ENCODE data around the gene SWI5.
"Not testable (repeated sequence)": the region's sequence is repeated elsewhere in the genome, so short reads cannot be mapped to it uniquely, and the experiment has no call there.

SWI5 gene

DNA sequence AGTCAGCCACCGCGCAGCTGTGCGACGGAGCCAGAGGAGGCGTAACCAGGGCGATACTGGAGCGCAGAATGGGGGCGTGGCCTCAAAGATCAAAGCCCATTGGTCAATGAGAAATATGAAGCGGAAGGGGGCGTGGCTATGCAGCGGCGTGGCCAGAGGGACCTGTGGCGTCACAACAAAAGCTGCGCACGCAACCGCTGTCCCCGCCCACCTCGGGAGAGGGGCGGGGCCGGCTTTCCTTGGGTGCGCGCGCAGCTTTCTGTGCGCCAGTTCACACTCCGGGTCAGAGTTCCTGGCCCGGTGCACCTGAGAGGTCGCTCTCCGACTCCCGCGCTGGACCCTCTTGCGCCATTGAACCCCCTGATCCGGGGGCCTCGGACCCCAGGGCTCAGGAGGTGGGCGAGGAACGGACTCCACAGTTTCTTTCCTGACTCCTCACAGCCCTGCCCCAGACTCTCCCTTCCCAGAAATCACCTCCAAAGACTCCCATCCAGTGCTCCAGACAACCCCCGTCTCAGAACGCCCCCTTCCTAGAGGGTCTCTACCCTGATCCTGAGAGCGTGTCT is at the start of gene SWI5:
Gene SWI5, plus strand, starts transcription at position 269 of the 566 bp plus-strand sequence.
- DNase-seq: peak; percentile 96 to 100 (median 99)

DNA sequence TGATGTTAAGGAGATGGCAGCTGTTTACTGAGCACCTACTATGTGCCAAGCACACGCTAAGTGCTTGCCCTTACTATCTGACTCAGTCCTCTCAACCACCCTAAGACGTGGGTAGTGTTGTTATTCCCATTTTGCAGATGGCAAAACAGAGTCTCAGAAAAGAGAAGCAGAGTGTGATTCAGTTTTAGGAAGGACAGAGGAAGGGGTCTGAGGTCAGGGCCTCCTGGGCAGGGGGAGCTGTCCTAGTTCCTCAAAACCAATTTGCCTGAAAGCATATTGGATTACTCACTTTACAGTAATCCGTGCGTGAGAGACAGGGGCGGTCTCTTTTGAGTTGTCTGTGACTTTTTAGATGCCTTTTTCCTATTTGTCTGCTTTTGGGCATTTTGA is 49.7 kb upstream of the SWI5 start:
- DNase-seq: no peak

DNA sequence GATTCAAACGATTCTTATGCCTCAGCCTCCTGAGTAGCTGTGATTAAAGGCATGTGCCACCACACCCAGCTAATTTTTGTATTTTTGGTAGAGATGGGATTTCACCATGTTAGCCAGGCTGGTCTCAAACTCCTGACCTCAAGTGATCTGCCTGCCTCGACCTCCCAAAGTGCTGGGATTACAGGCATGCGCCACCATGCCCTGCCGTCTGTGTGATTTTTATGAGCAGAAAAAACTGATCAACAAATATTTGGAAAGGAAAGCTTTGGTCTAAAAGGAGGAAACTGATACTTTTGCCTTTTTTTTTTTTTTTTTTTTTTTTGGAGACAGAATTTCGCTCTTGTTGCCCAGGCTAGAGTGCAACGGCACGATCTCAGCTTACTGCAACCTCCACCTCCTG is 45.2 kb upstream of the SWI5 start:
- DNase-seq: not testable (repeated sequence)

DNA sequence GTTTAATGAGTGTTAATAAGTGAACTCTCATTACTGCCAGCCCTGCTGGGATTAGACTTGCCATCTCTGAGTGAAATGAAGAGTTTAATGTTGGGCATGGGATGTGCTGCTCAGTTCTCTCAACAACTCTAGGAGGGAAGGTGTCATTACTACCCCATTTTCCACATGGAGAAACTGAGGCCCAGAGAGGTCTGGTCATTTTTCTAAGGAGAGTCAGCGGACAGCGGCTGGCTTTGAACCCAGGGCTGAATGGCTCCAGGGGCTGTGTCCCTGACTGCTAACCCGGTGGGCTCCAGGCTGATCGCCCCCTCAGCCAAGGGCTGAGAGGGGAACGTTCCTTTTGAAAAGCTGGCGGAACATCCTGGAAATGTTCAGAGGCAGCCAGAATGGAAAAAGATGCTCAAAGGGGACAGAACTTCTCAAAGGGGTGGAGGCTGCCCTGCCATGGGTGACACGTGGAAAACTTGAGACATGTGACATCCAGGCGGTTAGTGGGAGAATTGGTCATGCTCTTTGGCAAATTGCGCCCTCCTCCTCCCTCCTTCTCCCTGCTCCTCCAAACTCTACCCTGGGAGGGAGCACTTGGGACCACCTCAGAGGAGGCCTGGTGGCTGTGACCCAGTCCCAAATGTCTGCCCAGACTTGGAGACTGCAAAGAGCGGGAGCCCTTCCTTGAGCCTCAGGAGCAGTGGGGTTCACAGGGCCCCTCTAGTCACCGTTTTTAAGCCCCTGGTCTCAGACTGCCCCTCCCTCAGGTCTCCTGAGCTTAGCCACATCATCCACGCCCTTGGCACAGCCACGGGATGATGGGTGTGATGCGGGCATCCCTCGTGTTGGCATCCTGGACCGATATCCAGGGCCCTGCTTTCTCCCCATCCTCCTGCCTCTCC is 44.2 kb upstream of the SWI5 start:
- DNase-seq: no peak

DNA sequence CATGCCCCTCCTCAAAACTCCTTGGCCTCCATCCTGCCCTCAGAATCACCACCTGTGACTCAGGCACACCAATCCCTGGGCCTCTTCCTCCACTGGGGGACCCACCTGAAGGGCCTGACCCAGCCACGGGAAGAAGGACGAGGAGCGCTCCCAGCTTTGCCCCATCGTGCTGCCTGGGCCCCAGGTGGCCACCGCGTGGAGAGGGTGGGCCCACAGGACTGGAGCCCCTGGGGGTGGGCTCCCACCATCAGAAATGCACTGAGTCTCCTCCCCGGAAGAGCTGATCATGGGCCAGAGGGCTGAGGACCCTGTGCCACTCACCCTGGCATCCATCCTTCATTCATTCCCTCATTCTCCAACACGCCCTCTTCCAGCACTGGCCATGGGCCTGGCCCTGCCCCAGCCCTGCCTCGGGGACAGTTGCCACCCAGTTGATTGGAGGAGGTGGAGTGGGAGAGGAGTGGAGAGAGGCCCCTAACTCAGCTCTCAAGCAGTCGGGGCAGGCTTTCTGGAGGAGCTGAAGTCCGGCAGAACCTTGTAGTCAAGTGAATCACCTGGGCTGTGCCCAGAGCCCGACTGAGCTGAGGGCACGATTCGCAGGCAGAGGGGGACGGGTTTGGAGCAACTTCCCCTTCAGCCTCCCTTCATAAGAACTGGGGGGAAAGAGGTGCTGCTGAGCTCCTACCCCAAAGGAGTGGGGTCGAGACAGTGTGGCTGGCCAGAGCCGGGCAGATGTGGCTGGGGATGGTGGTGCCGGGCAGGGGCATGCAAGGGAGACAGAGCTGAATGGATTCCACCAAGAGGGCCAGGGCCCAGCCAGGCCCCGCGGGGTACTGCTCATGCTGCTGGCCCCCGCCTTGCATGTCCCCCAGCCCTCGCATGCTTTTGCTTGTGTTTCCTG is 43.3 kb upstream of the SWI5 start:
- DNase-seq: no peak

DNA sequence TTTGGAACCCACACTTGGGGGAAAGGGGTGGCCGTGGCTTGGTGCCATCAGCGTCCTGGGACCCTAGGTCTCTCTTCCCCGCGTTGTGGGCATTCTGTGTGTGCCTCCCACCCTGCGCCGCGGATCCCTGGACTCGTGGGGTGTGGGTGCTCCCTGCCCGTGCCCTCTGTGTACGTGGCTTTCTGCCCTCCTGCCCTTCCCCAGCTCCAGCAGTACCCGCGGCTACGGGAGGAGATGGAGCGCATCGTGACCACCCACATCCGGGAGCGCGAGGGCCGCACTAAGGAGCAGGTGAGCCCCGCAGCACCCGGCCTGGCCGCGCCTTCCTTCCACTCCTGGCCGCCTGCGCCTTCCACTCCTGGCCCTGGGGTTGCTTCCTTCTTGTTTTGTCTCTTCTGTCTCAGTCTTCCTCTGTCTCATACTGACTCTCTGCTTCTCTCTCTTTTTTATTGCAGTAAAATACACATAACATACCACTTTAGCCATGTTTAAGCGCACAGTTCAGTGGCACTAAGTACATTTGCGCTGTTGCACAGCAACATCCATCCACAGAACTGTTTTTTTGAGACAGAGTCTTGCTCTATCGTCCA is 42.2 kb upstream of the SWI5 start:
- no peak for DNase-seq

DNA sequence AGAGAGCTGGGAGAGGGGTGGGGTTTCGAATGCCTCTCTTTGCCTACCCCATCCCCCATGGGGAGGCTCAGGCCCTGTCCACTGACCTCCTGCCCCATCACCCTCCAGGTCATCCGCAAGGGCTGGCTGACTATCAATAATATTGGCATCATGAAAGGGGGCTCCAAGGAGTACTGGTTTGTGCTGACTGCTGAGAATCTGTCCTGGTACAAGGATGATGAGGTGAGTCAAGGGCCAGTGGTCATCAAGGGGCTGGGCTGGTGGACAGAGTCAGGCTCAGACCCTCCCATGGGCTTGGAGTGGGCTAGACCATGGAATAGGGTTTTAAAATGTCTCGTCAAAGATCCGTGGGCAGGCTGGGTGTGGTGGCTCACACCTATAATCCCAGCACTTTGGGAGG is 34.0 kb upstream of the SWI5 start:
- no peak for DNase-seq

DNA sequence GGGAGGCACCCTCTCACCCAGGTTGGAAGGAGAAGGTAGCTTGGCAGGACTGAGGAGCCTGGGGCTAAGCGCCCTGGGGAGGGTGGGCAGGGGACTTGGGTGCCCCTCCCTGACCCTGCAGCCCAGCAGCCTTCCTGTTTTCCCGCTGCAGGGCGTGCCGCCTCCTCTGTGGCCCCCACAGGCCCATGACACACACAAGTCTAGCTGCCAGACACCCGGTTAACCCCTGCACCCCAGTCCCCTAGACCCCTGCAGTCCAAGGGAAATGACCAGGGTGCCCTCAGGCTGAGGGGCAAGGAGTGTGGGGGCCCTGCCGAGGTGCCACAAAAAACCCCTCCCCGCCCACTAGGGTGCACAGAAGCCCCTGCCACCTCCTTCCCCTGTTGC is 33.3 kb upstream of the SWI5 start:
- no peak for DNase-seq

DNA sequence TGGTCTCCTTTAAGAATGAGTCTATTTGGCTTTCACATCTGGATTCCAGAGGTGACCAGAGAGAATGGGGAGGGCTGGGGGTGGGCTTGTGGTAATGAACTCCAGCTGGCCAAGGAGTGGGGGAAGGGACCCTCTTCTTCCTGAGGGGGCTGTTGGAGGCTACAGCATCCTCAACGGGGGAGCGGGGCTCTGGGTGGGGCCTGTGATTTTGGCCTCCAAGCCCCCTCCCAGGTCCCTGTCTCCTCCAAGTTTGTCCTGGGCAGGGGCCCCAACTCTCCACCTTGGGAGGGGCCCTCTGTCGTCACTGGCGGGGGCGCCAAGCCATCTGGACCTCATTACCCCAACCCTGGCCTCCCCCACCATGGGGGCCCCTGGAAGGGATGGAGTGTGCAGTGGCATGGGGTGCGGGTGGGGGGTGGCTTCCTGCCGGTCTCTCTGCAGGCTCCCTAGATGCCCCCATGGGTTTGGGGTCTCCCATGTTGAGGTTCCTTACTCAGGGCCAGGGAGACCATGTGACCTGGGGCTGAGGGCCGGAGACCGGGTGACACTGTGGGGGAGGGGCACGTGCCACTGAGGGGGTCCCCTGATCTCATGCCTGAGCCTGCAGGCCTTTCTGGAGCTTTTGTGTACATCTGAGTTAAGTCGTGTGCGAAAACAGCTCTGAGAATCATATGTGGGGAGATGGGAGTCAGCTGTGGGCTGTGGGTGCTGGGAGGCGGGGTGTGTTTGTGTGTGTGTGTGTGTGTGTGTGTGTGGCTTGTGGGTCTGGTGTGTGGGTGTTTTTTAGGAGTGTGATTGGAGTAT is 32.7 kb upstream of the SWI5 start:
- no peak for DNase-seq

DNA sequence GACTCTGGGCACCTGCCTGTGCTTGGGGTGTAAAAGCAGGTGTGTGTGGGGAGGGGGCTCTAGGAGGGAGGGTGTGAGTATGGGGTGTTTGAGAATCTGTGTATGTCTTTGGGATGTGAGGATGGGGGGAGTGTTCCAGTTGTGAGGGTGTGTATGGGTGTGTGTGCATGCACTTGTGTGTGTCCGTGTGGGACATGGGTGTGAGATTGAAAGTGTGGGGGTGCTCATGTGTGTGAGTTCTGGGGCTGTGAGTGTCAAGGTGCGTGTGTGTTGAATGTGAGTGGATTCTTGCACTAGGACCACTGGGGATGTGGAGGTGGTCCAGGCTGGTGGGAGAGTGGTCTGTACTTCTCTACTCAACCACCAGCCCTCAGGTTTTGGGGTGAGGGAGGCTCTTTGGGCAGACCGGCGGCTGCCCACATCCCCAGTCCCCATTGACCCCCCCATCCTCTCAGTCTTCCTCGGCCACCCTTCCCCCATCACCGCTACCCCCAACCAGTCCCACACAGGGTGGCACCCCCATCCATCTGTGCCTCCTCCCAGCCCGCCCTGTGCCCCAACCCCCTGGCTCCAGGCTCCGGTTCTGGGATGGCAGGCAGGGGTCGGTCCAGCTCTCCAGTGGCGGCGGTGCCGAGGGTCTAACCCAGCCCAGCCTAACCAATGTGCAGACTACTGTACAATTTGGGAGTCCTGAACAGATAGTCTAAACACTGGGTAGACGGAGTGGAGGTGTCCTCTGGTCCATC is 31.8 kb upstream of the SWI5 start:
- DNase-seq: no peak

DNA sequence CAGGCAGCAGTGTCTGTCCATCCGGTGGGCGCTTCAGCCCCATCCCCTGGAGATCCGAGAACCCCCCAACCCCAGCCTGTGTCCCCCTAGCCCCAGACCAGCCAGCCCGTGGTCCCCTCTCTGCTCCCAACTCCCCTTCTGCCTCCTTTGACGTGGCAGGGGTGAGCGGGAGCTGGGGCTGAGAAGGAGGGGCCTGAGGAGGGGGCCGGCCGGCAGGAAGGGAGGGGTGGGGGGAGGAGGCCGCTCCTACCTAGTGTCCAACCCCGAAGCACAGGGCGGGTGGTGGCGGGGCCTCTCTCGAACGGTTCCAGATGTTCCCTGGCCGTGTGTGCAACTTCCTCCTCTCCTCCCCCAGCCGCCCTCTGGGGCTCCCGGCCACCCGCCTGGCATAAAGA is 31.2 kb upstream of the SWI5 start:
- DNase-seq: no peak

DNA sequence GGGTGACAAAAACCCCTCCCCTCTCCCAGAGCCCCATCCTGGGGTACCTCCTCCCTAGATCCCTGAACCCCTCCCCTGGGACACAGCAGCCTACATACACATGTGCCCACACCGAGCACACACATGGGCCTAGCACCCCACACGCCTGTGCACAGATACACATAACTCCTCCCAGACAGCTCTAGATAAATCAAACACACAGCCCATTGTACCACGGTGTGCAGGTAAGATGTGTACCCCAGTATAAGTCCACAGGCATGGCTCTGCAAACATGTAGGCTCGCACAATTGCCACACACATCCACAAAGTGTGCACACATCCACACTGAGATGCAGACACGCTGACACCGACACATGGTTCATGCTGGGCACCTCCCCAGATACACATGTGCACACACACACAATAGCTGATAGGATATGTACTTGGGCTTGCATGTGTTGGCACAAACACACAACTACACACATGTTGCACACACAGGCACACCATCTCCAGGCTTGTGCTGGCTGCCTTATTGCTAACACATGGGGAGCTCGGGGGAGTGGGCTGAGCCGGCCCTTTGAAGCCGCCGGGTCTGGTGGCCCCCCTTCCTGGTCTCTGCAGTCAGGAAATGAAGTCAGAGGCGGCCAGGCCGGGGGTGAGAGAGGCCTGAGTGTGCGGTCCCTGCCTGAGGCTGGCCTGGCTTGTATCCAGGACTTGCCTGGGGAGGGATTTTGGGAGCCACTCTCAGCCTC is 30.5 kb upstream of the SWI5 start:
- no peak for DNase-seq

DNA sequence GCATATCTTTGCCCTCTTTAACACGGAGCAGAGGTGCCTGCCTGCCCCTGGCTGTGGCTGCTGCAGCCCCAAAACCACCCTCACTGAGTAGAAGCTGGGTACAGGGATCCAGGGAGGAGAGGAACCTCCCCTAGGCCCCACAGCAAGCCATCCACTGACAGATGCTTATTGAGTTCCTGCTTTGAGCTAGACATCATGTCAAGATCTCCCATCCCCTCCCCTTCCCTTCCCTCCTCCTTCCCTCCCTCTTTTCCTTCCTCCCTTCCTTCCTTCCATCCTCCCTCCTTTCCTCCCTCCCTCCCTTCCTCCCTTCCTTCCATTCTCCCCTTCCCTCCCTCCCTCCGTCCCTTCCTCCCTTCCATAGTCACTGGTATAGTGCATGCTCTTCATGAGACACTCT is 29.6 kb upstream of the SWI5 start:
- no peak for DNase-seq

DNA sequence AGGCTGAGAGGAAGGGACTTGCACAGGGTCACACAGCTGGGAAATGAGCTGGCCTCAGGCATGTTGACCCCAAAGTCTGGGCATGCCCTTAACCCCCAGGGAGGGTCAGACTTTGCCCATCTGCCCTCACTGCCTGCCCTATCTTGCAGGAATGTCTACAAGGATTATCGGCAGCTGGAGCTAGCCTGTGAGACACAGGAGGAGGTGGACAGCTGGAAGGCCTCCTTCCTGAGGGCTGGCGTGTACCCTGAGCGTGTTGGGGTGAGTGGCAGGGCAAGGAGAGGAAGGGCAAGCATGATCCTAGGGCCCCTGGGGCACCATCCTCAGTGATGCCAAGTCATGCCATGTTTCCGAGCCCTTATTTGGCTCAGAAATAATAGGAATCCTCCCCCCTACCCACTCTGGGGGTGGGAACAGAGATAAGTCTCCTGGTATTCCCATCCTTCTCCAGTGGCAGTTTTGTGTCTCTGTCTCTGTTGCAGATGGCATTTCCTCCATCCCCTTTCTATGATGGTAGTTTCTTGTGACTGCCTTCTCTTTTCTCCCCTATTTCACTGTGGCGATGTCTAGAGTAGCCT is 28.8 kb upstream of the SWI5 start:
- DNase-seq: no peak

DNA sequence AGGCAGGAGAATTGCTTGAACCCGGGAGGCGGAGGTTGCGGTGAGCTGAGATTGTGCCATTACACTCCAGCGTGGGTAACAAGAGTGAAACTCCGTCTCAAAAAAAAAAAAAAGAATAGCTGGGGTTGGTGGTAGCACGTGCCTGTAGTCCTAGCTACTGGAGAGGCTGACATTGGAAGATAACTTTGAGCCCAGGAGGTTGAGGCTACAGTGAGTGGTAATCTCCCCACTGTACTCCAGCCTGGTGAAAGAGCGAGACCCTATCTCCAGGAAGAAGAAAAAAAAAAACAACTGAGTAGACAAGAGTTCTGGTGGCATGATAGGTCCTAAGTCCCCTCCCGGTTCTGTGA is 26.5 kb upstream of the SWI5 start:
- no peak for DNase-seq

DNA sequence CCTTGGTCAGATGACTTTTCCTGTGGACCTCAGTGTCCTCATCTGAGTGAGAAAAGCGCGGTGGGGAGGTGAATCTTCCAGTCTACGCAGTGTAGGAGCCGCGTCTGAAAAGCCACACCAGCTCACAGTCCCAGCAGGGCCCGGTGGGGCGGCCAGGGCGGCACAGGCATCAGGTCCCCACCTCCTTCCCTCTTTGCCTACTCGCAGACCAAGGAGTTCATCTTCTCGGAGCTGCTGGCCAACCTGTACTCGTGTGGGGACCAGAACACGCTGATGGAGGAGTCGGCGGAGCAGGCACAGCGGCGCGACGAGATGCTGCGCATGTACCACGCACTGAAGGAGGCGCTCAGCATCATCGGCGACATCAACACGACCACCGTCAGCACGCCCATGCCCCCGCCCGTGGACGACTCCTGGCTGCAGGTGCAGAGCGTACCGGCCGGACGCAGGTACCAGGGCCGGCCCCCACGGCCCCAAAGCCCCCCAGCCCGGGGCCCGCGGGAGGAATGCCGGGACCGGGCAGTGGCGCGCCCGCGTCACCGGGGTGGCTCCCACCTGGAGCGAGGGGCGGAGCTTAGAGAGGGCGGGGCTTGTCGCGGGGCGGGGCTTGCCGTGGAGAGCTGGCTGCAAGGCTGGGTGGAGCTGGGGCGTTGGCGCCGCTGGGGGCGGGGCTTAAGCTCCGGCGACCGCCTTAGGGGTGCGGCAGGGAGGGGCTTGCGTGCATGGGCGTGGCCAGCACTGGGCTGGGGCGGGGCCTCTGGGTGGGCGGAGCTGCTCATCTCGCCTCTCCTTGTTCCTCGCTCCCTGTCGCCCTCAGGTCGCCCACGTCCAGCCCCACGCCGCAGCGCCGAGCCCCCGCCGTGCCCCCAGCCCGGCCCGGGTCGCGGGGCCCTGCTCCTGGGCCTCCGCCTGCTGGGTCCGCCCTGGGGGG is 25.9 kb upstream of the SWI5 start:
- peak; percentile 94 to 99 (median 98) for DNase-seq

DNA sequence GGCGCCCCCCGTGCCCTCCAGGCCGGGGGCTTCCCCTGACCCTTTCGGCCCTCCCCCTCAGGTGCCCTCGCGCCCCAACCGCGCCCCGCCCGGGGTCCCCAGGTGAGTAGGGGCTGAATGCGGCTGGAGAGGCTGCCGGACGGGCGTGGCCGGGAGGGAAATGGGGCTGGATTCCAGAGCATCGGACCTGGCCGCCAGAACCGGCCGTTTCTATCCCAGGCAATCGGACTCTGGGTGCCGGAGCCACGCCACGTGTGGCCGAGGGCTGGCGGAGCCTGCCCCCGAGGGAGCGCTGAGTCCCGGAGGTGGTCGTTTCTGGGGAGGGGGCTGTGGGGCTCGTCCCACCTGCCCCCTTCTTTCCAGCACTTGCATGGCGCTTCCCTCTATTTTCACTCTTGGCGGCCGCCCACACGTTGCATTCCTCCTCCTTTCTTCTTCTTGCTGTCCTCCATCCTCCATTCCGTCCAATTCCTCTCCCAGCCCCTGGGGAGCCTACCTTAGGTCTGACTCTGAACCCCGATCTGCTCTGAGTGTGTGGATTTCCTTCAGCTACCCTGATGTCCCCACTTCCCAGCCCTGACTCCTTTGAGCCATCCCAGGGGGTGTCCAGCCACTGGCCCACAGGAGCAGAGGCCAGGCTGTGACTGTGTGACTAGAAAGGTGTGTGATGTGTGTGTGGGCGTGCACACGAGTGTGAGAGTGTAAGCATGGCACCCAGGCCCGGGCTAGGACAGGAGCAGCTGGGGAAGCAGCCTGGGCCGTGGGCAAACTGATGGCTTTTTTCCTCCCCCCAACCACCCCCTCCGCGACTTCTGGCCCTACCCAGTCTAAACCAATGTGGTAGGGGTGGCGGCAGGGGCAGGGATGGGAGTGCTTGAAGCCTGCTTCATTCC is 25.0 kb upstream of the SWI5 start:
- peak in 1 of 6 experiments; percentile 37 for DNase-seq

DNA sequence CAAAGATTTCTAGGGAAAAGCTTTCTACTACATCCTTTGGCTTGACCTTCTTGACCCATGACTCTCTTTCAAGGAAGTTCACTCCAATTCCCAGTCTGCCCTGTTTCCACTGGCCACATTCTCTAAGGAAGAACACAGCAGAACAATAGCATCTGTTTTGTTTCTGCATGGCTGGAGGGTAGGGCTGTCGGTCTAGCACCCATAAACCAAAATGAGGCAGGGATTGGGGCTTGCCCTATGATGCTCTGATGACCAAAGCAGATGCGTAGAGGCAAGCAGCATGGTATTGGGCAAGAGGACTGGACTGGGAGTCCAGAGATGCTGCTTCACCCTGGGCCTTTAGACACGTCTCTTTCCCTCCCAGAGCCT is 24.4 kb upstream of the SWI5 start:
- no peak for DNase-seq

Measured in stimulated activated naive CD4-positive, alpha-beta T cell (primary cell).